CD14-positive monocyte (primary cell): ENCODE measurements around the gene TIAM2. TPM values are rescaled to one million over a fixed set of nuclear protein-coding genes. Genes with fewer than 3 reads are reported as not detected.
"Not testable (repeated sequence)": the region's sequence is repeated elsewhere in the genome, so short reads cannot be mapped to it uniquely, and the experiment has no call there.

ENCODE experiments used
- DNase-seq, 3 donors: peaks; one replicate each; pipeline ENCODE4 v3.0.0-alpha.2; 2011 to 2022
- H2AFZ ChIP-seq: 2 replicates; pipeline ENCODE4 v1.6.0; 2012; ENCODE audit warnings: mild to moderate bottlenecking, low read depth, low read length, inconsistent platforms; ENCODE audit not compliant: insufficient read depth, poor library complexity, severe bottlenecking
- H3K27ac ChIP-seq, 2 donors: 1 replicate in 1 of 2; 2 replicates in 1 of 2; pipeline ENCODE4 v1.5.1; 2012 to 2013; ENCODE audit warnings: low read length in 2 of 2, control low read depth in 1 of 2, inconsistent platforms in 1 of 2, low read depth in 1 of 2, mild to moderate bottlenecking in 1 of 2
- H3K27me3 ChIP-seq, 2 donors: one replicate each; pipeline versions ENCODE4 v1.6.0 to v1.6.1; 2011 to 2013; ENCODE audit warnings: low read length in 2 of 2; ENCODE audit not compliant: control insufficient read depth in 2 of 2, insufficient read depth in 2 of 2
- H3K36me3 ChIP-seq, 2 donors: replicated peaks in 1 of 2; 1 replicate in 1 of 2; 2 replicates in 1 of 2; pipeline versions ENCODE4 v1.5.1 to v1.6.1; 2012 to 2013; ENCODE audit warnings: low read length in 2 of 2, control low read depth in 1 of 2, inconsistent platforms in 1 of 2, mild to moderate bottlenecking in 1 of 2; ENCODE audit not compliant: insufficient read depth in 2 of 2, control insufficient read depth in 1 of 2
- H3K4me1 ChIP-seq, 2 donors: 1 replicate in 1 of 2; 2 replicates in 1 of 2; pipeline versions ENCODE4 v1.5.1 to v1.6.1; 2012 to 2013; ENCODE audit warnings: low read length in 2 of 2, control low read depth in 1 of 2, inconsistent platforms in 1 of 2, mild to moderate bottlenecking in 1 of 2, moderate library complexity in 1 of 2; ENCODE audit not compliant: insufficient read depth in 2 of 2, control insufficient read depth in 1 of 2
- H3K4me2 ChIP-seq: replicated peaks from 2 replicates; pipeline ENCODE3; 2012; ENCODE audit warnings: low read length, moderate library complexity, mild to moderate bottlenecking; ENCODE audit not compliant: poor library complexity, severe bottlenecking; ENCODE audit errors: extremely low read depth
- H3K4me3 ChIP-seq, 3 experiments: fragments of 200-600 bp in 1 of 3; sonication (generic) in 1 of 3; replicated peaks in 1 of 3; 1 replicate in 2 of 3; 2 replicates in 1 of 3; pipeline ENCODE4 v1.5.1; 2011 to 2013; ENCODE audit warnings: low read length in 3 of 3, mild to moderate bottlenecking in 3 of 3, control low read depth in 2 of 3, low read depth in 2 of 3, inconsistent platforms in 1 of 3, moderate library complexity in 1 of 3
- H3K79me2 ChIP-seq: 2 replicates; pipeline ENCODE4 v1.6.0; 2012; ENCODE audit warnings: mild to moderate bottlenecking, control low read depth, inconsistent platforms, low read length, moderate library complexity; ENCODE audit not compliant: insufficient read depth
- H3K9ac ChIP-seq: 2 replicates; pipeline ENCODE4 v1.6.0; 2017; ENCODE audit warnings: low read length, mild to moderate bottlenecking; ENCODE audit not compliant: insufficient read depth, poor library complexity, severe bottlenecking
- H3K9me3 ChIP-seq, 2 donors: replicated peaks in 1 of 2; 1 replicate in 1 of 2; 2 replicates in 1 of 2; pipeline versions ENCODE4 v1.5.1 to v1.6.1; 2012 to 2013; ENCODE audit warnings: low read length in 2 of 2, control low read depth in 1 of 2; ENCODE audit not compliant: control insufficient read depth in 1 of 2, insufficient read depth in 1 of 2
- H4K20me1 ChIP-seq: 2 replicates; pipeline ENCODE4 v1.6.0; 2012; ENCODE audit warnings: mild to moderate bottlenecking, low read length, control low read depth, moderate library complexity; ENCODE audit not compliant: insufficient read depth
- H3K27ac Mint-ChIP-seq, 7 donors: one replicate each; pipeline ENCODE4 v1.8.0; 2020; ENCODE audit warnings: mild to moderate bottlenecking in 7 of 7, mixed read lengths in 7 of 7, moderate library complexity in 6 of 7, inconsistent platforms in 2 of 7
- H3K27me3 Mint-ChIP-seq, 3 donors: one replicate each; pipeline ENCODE4 v1.8.0; 2021 to 2022; ENCODE audit warnings: low read depth in 3 of 3, mild to moderate bottlenecking in 3 of 3, mixed read lengths in 3 of 3, moderate library complexity in 3 of 3, inconsistent platforms in 1 of 3
- H3K36me3 Mint-ChIP-seq, 2 donors: one replicate each; pipeline ENCODE4 v1.8.0; 2020; ENCODE audit warnings: mixed read lengths in 2 of 2, inconsistent platforms in 1 of 2, mild to moderate bottlenecking in 1 of 2
- H3K4me1 Mint-ChIP-seq: one replicate; pipeline ENCODE4 v1.8.0; 2020; ENCODE audit warnings: mild to moderate bottlenecking, mixed read lengths
- H3K4me3 Mint-ChIP-seq, 2 donors: one replicate each; pipeline ENCODE4 v1.8.0; 2020; ENCODE audit warnings: mild to moderate bottlenecking in 2 of 2, mixed read lengths in 2 of 2, moderate library complexity in 1 of 2
- H3K9me3 Mint-ChIP-seq, 7 donors: one replicate each; pipeline ENCODE4 v1.8.0; 2020 to 2022; ENCODE audit warnings: mixed read lengths in 7 of 7, mild to moderate bottlenecking in 6 of 7, moderate library complexity in 6 of 7, inconsistent platforms in 2 of 7
- WGBS: methylation state at CpG from one replicate; pipeline ENCODE4 v1.1.5; 2013; ENCODE audit warnings: missing lambda C conversion rate; ENCODE audit not compliant: insufficient coverage; 5-methylcytosine and 5-hydroxymethylcytosine counted together
- intact Hi-C, 2 donors: fragments of 100-400 bp; cut with micrococcal nuclease; formaldehyde crosslinking; loops; one replicate each; pipeline versions ENCODE4 v1.15.0 to v1.15.1; 2023
- polyA plus RNA-seq, 3 donors: library from polyadenylated mRNA; depleted of rRNA in 1 of 3; unstranded in 2 of 3; stranded (reverse) in 1 of 3; fragments of 300-500 nt in 2 of 3; fragments of >200 nt in 1 of 3; fragmentation: Illumina TruSeq in 2 of 3; gene quantifications; 1 replicate in 2 of 3; 2 replicates in 1 of 3; pipeline ENCODE4 v1.2.3, GENCODE V29; 2012 to 2021
- TF ChIP-seq, protein P1 (sequence below): fragments of 200-600 bp; IDR thresholded peaks from one replicate; pipeline ENCODE4 v1.8.0; 2022; ENCODE audit warnings: antibody characterized with exemption, mild to moderate bottlenecking

Gene TIAM2
- polyA plus RNA-seq, 3 donors = 0.25 to 4.2 (median 0.67) TPM

DNA sequence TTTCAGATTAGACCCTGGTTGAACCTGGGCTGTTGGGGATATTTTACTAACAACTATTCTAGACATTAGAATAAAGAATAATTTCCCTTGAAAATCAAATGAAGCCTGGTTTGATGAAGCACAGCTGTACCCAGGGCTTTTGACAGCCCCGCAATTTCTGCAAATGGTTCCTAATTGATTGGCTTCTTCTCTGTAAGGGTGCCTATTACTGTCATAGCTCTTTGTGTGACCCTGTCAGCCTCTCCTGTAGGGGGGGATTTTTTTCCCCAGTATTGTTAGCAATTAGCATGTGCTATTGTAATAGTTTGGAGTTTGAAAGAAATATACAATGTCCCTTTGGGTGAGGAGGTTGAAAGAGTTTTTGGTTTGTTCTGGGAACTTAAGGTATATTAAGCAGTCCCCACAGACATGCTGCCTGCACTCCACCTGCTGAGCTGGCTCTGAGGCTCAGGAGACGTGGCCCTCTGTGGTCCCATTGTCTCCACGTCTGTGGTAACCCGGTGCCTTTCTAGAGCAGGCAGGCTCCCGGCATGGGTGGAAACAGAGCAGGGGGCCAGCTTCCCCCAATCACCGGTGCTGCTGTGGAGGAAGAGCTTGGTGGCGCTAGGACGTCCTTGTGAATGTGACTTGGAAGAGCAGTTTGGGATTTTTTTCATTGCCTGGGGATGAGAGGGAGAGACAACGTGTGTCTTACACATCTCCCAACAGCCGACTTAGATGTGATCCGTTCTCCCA, 221.4 kb downstream of the TIAM2 start:
- Mint-ChIP-seq H3K9me3 (no peaks in the 10 kb centered on the region), H3K27ac (peak overlapping the region in 2 of 7 donors; percentile 10 to 68), H3K36me3 (no peaks in the 10 kb centered on the region), H3K27me3 (peaks cover 3 to 7% (median 5%) of the 10 kb centered on the region in 3 donors), H3K4me3 (no peak overlapping the region), H3K4me1 (peaks cover 21% of the 10 kb centered on the region)
- H3K27ac ChIP-seq = no peak overlapping the region
- no peak overlapping the region for H3K4me3 ChIP-seq
- TF ChIP-seq, protein P1, sequence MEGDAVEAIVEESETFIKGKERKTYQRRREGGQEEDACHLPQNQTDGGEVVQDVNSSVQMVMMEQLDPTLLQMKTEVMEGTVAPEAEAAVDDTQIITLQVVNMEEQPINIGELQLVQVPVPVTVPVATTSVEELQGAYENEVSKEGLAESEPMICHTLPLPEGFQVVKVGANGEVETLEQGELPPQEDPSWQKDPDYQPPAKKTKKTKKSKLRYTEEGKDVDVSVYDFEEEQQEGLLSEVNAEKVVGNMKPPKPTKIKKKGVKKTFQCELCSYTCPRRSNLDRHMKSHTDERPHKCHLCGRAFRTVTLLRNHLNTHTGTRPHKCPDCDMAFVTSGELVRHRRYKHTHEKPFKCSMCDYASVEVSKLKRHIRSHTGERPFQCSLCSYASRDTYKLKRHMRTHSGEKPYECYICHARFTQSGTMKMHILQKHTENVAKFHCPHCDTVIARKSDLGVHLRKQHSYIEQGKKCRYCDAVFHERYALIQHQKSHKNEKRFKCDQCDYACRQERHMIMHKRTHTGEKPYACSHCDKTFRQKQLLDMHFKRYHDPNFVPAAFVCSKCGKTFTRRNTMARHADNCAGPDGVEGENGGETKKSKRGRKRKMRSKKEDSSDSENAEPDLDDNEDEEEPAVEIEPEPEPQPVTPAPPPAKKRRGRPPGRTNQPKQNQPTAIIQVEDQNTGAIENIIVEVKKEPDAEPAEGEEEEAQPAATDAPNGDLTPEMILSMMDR = no peak
- no peaks in the 10 kb centered on the region for H3K79me2 ChIP-seq
- H4K20me1 ChIP-seq = no peaks in the 10 kb centered on the region
- H3K27me3 ChIP-seq = no peaks in the 10 kb centered on the region
- WGBS = 53% methylated on average over 5 of the region's 11 CpGs
- H3K9ac ChIP-seq = no peak overlapping the region
- H3K4me2 ChIP-seq = no peak overlapping the region
- H3K9me3 ChIP-seq = no peaks in the 10 kb centered on the region
- H3K4me1 ChIP-seq = peaks cover 18% of the 10 kb centered on the region in 2 donors
- DNase-seq = no peak
- no peaks in the 10 kb centered on the region for H3K36me3 ChIP-seq
- peak overlapping the region; percentile 10 for H2AFZ ChIP-seq
- intact Hi-C loops = no loop called here

DNA sequence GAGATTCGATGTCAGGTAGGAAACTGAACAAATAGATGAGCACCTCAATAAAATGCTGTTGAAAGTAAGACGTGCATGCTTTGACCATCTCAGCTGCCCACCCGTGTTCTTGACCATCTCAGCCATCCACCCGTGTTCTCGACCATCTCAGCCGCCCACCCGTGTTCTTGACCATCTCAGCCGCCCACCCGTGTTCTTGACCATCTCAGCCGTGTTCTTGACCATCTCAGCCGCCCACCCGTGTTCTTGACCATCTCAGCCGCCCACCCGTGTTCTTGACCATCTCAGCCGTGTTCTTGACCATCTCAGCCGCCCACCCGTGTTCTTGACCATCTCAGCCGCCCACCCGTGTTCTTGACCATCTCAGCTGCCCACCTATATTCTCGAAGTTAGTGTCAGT, 223.6 kb downstream of the TIAM2 start:
- H4K20me1 ChIP-seq, H3K4me3 ChIP-seq, H3K4me2 ChIP-seq, H3K36me3 Mint-ChIP-seq, H3K9me3 Mint-ChIP-seq, H3K27me3 ChIP-seq, H3K27ac ChIP-seq, intact Hi-C loops, H3K27me3 Mint-ChIP-seq, H2AFZ ChIP-seq, H3K9ac ChIP-seq, DNase-seq, H3K4me3 Mint-ChIP-seq, H3K9me3 ChIP-seq, H3K36me3 ChIP-seq, H3K79me2 ChIP-seq: not testable (repeated sequence)
- Mint-ChIP-seq H3K27ac (peak overlapping the region in 1 of 7 donors; percentile 8), H3K4me1 (peaks cover 40% of the 10 kb centered on the region)
- 100% methylated on average over 6 of the region's 20 CpGs for WGBS
- H3K4me1 ChIP-seq = peaks cover 39 to 40% of the 10 kb centered on the region in 2 donors
